ENCODE results near the gene MTX1.

DNA sequence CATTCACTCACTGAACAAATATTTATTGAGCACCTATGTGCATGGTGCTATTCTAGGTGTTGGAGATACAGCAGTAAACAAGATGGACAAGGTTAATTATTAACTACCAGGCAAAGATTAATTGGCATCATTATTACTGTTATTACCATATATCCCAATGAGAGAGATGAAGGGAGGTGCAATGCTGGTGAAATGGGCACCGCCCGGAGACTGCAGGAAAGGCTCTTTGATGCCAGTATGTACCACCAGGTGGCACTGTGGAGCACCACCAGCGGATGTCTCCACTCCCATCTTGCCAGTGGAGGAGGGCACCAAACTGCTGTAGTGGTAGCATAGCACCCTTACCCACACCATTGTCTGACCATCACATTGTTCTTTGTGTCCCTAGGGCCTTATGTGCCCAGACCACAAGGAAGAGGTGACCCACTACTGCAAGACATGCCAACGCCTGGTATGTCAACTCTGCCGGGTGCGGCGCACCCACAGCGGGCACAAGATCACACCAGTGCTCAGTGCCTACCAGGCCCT is 31.9 kb upstream of the MTX1 start:
- TF ChIP-seq, protein P1, sequence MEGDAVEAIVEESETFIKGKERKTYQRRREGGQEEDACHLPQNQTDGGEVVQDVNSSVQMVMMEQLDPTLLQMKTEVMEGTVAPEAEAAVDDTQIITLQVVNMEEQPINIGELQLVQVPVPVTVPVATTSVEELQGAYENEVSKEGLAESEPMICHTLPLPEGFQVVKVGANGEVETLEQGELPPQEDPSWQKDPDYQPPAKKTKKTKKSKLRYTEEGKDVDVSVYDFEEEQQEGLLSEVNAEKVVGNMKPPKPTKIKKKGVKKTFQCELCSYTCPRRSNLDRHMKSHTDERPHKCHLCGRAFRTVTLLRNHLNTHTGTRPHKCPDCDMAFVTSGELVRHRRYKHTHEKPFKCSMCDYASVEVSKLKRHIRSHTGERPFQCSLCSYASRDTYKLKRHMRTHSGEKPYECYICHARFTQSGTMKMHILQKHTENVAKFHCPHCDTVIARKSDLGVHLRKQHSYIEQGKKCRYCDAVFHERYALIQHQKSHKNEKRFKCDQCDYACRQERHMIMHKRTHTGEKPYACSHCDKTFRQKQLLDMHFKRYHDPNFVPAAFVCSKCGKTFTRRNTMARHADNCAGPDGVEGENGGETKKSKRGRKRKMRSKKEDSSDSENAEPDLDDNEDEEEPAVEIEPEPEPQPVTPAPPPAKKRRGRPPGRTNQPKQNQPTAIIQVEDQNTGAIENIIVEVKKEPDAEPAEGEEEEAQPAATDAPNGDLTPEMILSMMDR (IDR thresholded peaks at IDR 0.05), result peak in 2 of 3 experiments; percentile 90 to 94
- TF ChIP-seq POLR2A (IDR thresholded peaks at IDR 0.05; ENCODE audit: low read depth), result no peak
- TF ChIP-seq POLR2AphosphoS5 (IDR thresholded peaks at IDR 0.05), result peak; percentile 24 to 77

Data from esophagus muscularis mucosa (tissue), 3 donors.